Liver (tissue), 9 donors: ENCODE measurements around the gene ABHD17C. TPM values are rescaled to one million over a fixed set of nuclear protein-coding genes. Genes with fewer than 3 reads are reported as not detected.

Experiments used
- DNase-seq: peaks from one replicate; pipeline ENCODE4 v3.0.0-alpha.2; 2017; ENCODE audit warnings: low spot score
- H3K27ac ChIP-seq, 2 donors: one replicate each; pipeline ENCODE4 v1.7.0; 2013; ENCODE audit warnings: inconsistent platforms in 2 of 2, low read length in 2 of 2, control low read depth in 1 of 2, low read depth in 1 of 2, mild to moderate bottlenecking in 1 of 2
- H3K27me3 ChIP-seq, 4 donors: one replicate each; pipeline versions ENCODE4 v1.6.1 to v1.7.0; 2013; ENCODE audit warnings: low read length in 3 of 4, inconsistent platforms in 1 of 4, mild to moderate bottlenecking in 1 of 4, moderate library complexity in 1 of 4; ENCODE audit not compliant: control insufficient read depth in 4 of 4, insufficient read depth in 4 of 4
- H3K36me3 ChIP-seq, 4 donors: one replicate each; pipeline versions ENCODE4 v1.6.1 to v1.7.0; 2013; ENCODE audit warnings: low read length in 3 of 4, mild to moderate bottlenecking in 3 of 4, low read depth in 1 of 4, moderate library complexity in 1 of 4; ENCODE audit not compliant: control insufficient read depth in 4 of 4, insufficient read depth in 3 of 4
- H3K4me1 ChIP-seq, 4 donors: one replicate each; pipeline versions ENCODE4 v1.6.1 to v1.7.0; 2013; ENCODE audit warnings: low read length in 3 of 4, mild to moderate bottlenecking in 3 of 4, moderate library complexity in 1 of 4; ENCODE audit not compliant: control insufficient read depth in 4 of 4, insufficient read depth in 4 of 4
- H3K4me3 ChIP-seq, 3 donors: one replicate each; pipeline versions ENCODE4 v1.6.1 to v1.7.0; 2013; ENCODE audit warnings: low read length in 3 of 3, control low read depth in 1 of 3, low read depth in 1 of 3, mild to moderate bottlenecking in 1 of 3
- H3K9ac ChIP-seq, 2 donors: one replicate each; pipeline ENCODE4 v1.7.0; 2013; ENCODE audit warnings: low read length in 2 of 2, mild to moderate bottlenecking in 2 of 2, moderate library complexity in 2 of 2, control low read depth in 1 of 2, low read depth in 1 of 2
- H3K9me3 ChIP-seq, 4 donors: one replicate each; pipeline versions ENCODE4 v1.6.1 to v1.7.0; 2013; ENCODE audit warnings: low read length in 3 of 4; ENCODE audit not compliant: control insufficient read depth in 4 of 4
- EGR1 ChIP-seq, 2 donors: IDR thresholded peaks; 2 replicates each; pipeline ENCODE4 v1.6.1; 2016 to 2018; ENCODE audit warnings: antibody characterized with exemption in 2 of 2, low read depth in 2 of 2
- FOXA1 ChIP-seq: IDR thresholded peaks from 2 replicates; pipeline ENCODE4 v1.6.1; 2016; ENCODE audit warnings: antibody characterized with exemption
- FOXA2 ChIP-seq: IDR thresholded peaks from 2 replicates; pipeline ENCODE4 v1.6.1; 2016; ENCODE audit warnings: antibody characterized with exemption
- GABPA ChIP-seq, 2 donors: IDR thresholded peaks in 1 of 2; conservative IDR thresholded peaks in 1 of 2; 2 replicates each; pipeline ENCODE4 v1.6.1; 2016; ENCODE audit warnings: antibody characterized with exemption in 2 of 2, mild to moderate bottlenecking in 1 of 2, moderate library complexity in 1 of 2
- HNF4A ChIP-seq, 2 donors: conservative IDR thresholded peaks; 2 replicates each; pipeline ENCODE4 v1.6.1; 2016; ENCODE audit warnings: antibody characterized with exemption in 2 of 2, mild to moderate bottlenecking in 2 of 2
- HNF4G ChIP-seq: IDR thresholded peaks from 2 replicates; pipeline ENCODE4 v1.6.1; 2016; ENCODE audit warnings: antibody characterized with exemption
- RAD21 ChIP-seq, 2 donors: IDR thresholded peaks; 2 replicates each; pipeline ENCODE4 v1.6.1; 2016; ENCODE audit warnings: antibody characterized with exemption in 2 of 2, mild to moderate bottlenecking in 2 of 2
- RXRA ChIP-seq, 2 donors: IDR thresholded peaks; 2 replicates each; pipeline ENCODE4 v1.6.1; 2017 to 2018; ENCODE audit warnings: antibody characterized with exemption in 2 of 2, mild to moderate bottlenecking in 1 of 2
- SP1 ChIP-seq: IDR thresholded peaks from 2 replicates; pipeline ENCODE4 v1.6.1; 2018; ENCODE audit warnings: antibody characterized with exemption, mild to moderate bottlenecking
- TAF1 ChIP-seq: conservative IDR thresholded peaks from 2 replicates; pipeline ENCODE4 v1.6.1; 2016; ENCODE audit warnings: antibody characterized with exemption, mild to moderate bottlenecking
- WGBS: extraction: QIAGEN DNeasy Blood & Tissue Kit; methylation state at CpG from one replicate; pipeline ENCODE4 v1.1.7; 2013; 5-methylcytosine and 5-hydroxymethylcytosine counted together
- polyA plus RNA-seq, 2 donors: library from polyadenylated mRNA; stranded (reverse) in 1 of 2; unstranded in 1 of 2; fragments of 200-250 nt in 1 of 2; fragments of >200 nt in 1 of 2; fragmentation: Nextera tagmentation in 1 of 2; extraction: Ambion mirVana in 1 of 2; gene quantifications; one replicate each; pipeline versions ENCODE4 v1.2.1 to v1.2.3, GENCODE V29; 2013 to 2015
- total RNA-seq, 2 donors: library from RNA; depleted of rRNA; stranded (reverse); fragments of >200 nt; gene quantifications; one replicate each; pipeline ENCODE4 v1.2.3, GENCODE V29; 2014
- TF ChIP-seq, protein P1 (sequence below): IDR thresholded peaks from 2 replicates; pipeline ENCODE4 v1.6.1; 2016; ENCODE audit warnings: antibody characterized with exemption, mild to moderate bottlenecking
- donor health status: healthy.
- donor health status: healthy.
- donor health status: healthy.
- donor health status: healthy.
- donor health status: healthy.

The ABHD17C gene
- total and polyA plus RNA-seq, 4 donors = 0.79 to 3.0 (median 2.0) TPM

DNA sequence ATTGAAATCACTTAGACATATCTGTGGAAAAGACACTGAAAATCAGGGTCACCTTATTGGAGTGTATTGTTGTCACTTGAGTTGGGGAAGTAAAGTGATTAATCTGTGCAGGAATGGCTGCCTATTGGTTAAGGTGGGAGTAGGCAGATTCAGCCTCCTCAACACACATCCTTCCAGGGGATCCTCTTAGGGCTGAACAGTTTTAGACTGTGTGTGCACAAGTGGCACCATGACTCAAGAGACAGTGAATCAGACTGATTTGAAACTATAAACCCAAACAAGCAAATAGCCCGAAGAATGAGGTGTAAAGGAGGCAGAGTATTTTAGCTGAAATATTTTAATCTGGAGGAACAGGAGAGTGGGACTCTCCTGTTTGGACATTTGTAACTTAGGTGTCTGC lies 4.9 kb downstream of the ABHD17C start (continued):
- TF ChIP-seq, protein P1, sequence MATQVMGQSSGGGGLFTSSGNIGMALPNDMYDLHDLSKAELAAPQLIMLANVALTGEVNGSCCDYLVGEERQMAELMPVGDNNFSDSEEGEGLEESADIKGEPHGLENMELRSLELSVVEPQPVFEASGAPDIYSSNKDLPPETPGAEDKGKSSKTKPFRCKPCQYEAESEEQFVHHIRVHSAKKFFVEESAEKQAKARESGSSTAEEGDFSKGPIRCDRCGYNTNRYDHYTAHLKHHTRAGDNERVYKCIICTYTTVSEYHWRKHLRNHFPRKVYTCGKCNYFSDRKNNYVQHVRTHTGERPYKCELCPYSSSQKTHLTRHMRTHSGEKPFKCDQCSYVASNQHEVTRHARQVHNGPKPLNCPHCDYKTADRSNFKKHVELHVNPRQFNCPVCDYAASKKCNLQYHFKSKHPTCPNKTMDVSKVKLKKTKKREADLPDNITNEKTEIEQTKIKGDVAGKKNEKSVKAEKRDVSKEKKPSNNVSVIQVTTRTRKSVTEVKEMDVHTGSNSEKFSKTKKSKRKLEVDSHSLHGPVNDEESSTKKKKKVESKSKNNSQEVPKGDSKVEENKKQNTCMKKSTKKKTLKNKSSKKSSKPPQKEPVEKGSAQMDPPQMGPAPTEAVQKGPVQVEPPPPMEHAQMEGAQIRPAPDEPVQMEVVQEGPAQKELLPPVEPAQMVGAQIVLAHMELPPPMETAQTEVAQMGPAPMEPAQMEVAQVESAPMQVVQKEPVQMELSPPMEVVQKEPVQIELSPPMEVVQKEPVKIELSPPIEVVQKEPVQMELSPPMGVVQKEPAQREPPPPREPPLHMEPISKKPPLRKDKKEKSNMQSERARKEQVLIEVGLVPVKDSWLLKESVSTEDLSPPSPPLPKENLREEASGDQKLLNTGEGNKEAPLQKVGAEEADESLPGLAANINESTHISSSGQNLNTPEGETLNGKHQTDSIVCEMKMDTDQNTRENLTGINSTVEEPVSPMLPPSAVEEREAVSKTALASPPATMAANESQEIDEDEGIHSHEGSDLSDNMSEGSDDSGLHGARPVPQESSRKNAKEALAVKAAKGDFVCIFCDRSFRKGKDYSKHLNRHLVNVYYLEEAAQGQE = no peak
- TF ChIP-seq HNF4A (conservative IDR thresholded peaks at IDR 0.05) = no peak

DNA sequence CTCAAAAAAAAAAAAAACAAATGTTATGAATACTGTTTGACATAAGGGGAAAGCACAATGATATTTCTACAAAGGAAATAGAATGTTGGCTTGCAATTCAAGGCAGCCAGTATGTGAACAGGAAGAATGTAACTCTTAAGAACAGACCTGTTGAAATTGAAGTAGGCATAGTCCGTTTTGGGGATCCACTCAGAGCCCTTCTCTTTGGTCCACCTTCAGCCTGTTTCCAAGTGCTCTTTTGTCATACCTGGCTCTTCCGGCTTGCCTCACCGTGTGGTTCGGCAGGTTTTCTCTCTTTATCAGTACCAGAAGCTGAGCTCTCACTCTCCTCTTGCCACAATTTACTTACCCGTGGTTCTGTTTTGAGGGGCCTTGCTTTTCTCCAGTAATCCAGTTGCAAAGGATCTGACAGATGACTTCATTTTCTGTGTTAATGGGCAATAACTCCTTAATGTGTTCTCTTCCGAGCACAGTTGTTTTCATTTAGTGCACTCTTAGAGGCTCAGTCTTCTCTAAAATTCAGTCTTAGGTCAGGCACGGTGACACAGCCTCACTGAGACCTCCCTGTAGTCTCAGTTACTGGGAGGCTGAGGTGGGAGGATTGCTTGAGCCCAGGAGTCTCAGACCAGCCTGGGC lies 6.7 kb downstream of the ABHD17C start:
- Histone ChIP-seq H3K36me3 (no peaks in the 10 kb centered on the region), H3K4me3 (no peak overlapping the region), H3K27me3 (no peaks in the 10 kb centered on the region), H3K9ac (no peak overlapping the region), H3K27ac (no peak overlapping the region), H3K4me1 (peaks cover 0 to under 1% (median 0%) of the 10 kb centered on the region in 4 donors), H3K9me3 (no peaks in the 10 kb centered on the region)
- no peak for DNase-seq
- TF ChIP-seq EGR1 (IDR thresholded peaks at IDR 0.05; ENCODE audit: low read depth in 2 of 2) = no peak
- no peak for TF ChIP-seq GABPA (IDR thresholded peaks at IDR 0.05 in 1 of 2, conservative IDR thresholded peaks at IDR 0.05 in 1 of 2)
- no peak for TF ChIP-seq TAF1
- no peak for TF ChIP-seq FOXA2
- TF ChIP-seq FOXA1 = no peak
- 76% methylated on average over 7 of the region's 7 CpGs for WGBS

DNA sequence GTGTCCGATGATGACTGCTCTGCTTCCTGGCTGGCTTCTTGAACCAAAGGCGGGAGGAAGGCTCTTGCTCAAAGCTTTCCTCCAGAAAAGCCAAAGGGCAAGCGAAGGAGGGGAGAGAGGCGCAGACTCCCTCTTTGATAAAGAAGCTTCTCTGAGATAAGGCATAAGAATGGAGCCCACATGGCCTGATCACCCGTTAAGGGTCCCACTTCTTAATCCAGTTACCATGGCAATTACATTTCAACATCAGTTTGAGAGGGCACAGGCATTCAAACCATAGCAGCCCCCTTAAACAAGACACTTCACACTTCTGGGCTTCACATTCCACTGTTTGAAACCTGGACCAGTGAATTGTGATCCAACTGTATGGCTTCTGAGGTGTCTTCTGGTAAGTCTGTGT lies 8.0 kb downstream of the ABHD17C start:
- Histone ChIP-seq H3K4me1 (no peaks in the 10 kb centered on the region), H3K27me3 (no peaks in the 10 kb centered on the region), H3K9me3 (no peaks in the 10 kb centered on the region), H3K36me3 (no peaks in the 10 kb centered on the region), H3K27ac (no peak overlapping the region), H3K9ac (no peak overlapping the region), H3K4me3 (no peak overlapping the region)
- TF ChIP-seq SP1 = no peak
- DNase-seq = no peak
- 85% methylated on average over 5 of the region's 5 CpGs for WGBS

DNA sequence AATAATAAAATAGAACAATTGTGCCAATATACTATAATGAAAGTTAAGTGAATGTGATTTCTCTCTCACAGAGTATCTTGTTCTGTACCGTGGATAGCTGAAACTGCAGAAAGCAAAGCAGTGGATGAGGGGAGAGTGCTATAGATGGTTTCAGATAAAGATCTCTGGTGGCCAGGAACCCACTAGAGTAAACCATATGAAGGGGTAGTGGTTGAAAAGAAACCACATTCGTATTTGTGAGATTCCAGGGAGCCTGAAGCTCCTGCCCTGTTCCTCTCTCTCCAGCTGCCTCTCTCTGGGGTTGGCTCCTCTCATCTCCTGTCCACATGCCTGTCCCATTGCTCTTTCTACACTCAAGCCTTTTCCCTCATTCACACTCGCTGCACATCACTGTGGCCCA lies 8.9 kb downstream of the ABHD17C start:
- Histone ChIP-seq H3K9ac (no peak overlapping the region), H3K4me3 (no peak overlapping the region), H3K9me3 (no peaks in the 10 kb centered on the region), H3K27ac (no peak overlapping the region), H3K27me3 (no peaks in the 10 kb centered on the region), H3K36me3 (no peaks in the 10 kb centered on the region), H3K4me1 (no peaks in the 10 kb centered on the region)
- WGBS = 84% methylated on average over 3 of the region's 3 CpGs
- no peak for DNase-seq
- no peak for TF ChIP-seq HNF4G
- no peak for TF ChIP-seq HNF4A (conservative IDR thresholded peaks at IDR 0.05)
- TF ChIP-seq RAD21 (IDR thresholded peaks at IDR 0.05) = no peak
- TF ChIP-seq RXRA (IDR thresholded peaks at IDR 0.05) = no peak
- TF ChIP-seq, protein P1 = no peak
